ENCODE results near the gene SMOC2.

SMOC2 gene

GRCh38 chr6:168469521-168469920 is 28.5 kb downstream of the SMOC2 start:
- Histone ChIP-seq H3K36me3 (ENCODE audit: control insufficient read depth in 2 of 2, insufficient read depth in 1 of 2, low read length in 2 of 2) (no peaks in the 10 kb centered on the region), H3K4me3 (ENCODE audit: low read depth, low read length) (no peak overlapping the region), H3K9me3 (ENCODE audit: control insufficient read depth, insufficient read depth, low read depth, low read length) (no peaks in the 10 kb centered on the region), H3K4me1 (ENCODE audit: control insufficient read depth, insufficient read depth, low read length) (no peaks in the 10 kb centered on the region), H3K27ac (ENCODE audit: extremely low read depth, low read depth, low read length) (no peak overlapping the region)
- TF ChIP-seq ZNF473 (tag by site-specific recombination; IDR thresholded peaks at IDR 0.05) = no peak
- TF ChIP-seq BCL11B (tag by site-specific recombination; IDR thresholded peaks at IDR 0.05; ENCODE audit: low read depth) = no peak
- TF ChIP-seq ZNF843 (tag by site-specific recombination; IDR thresholded peaks at IDR 0.05) = no peak
- TF ChIP-seq ELK4 (IDR thresholded peaks at IDR 0.05; ENCODE audit: borderline replicate concordance, low read depth, low read length) = no peak
- no peak for TF ChIP-seq KLF1 (tag by site-specific recombination; IDR thresholded peaks at IDR 0.05)
- no peak for TF ChIP-seq ZBTB6 (tag by site-specific recombination; IDR thresholded peaks at IDR 0.05)
- no peak for TF ChIP-seq ZNF140 (tag by site-specific recombination; IDR thresholded peaks at IDR 0.05)
- TF ChIP-seq ZNF169 (tag by site-specific recombination; IDR thresholded peaks at IDR 0.05) = no peak
- no peak for TF ChIP-seq BCL6B (tag by site-specific recombination; IDR thresholded peaks at IDR 0.05)
- TF ChIP-seq ZNF10 (tag by site-specific recombination; IDR thresholded peaks at IDR 0.05) = no peak
- TF ChIP-seq ZNF302 (tag by site-specific recombination; IDR thresholded peaks at IDR 0.05; ENCODE audit: low read depth) = no peak
- no peak for TF ChIP-seq REST (tag by site-specific recombination; IDR thresholded peaks at IDR 0.05)
- no peak for TF ChIP-seq ZNF223 (tag by site-specific recombination; IDR thresholded peaks at IDR 0.05)
- POLR2A ChIA-PET = no interaction called here
- CTCF ChIA-PET = interaction anchor here (0.7 kb wide), 1 partner anchor 15 kb away, joined by 3 read pairs; no protein-coding TSS in a partner anchor

GRCh38 chr6:168469926-168470325 is 28.9 kb downstream of the SMOC2 start:
- POLR2A ChIA-PET = no interaction called here
- no peak overlapping the region for H3K4me3 ChIP-seq (ENCODE audit: low read depth, low read length)
- CTCF ChIA-PET = interaction anchor here (0.7 to 1.2 kb wide), 2 partner anchors 10 to 15 kb away, joined by 3 read pairs; no protein-coding TSS in a partner anchor

GRCh38 chr6:168472363-168472762 is 31.4 kb downstream of the SMOC2 start:
- CTCF ChIA-PET = interaction anchor here (0.6 to 0.7 kb wide), 2 partner anchors 74 to 413 kb away, joined by 3 read pairs; no protein-coding TSS in a partner anchor
- H3K9me3 ChIP-seq (ENCODE audit: control insufficient read depth, insufficient read depth, low read depth, low read length) = no peaks in the 10 kb centered on the region
- TF ChIP-seq TRIM28 (IDR thresholded peaks at IDR 0.05; ENCODE audit: borderline replicate concordance, low read length) (0 out of 2 replicates have a peak, but pooled peaks have one; percentile 34), ZNF121 (tag by site-specific recombination; IDR thresholded peaks at IDR 0.05) (no peak), KLF8 (tag by site-specific recombination; IDR thresholded peaks at IDR 0.05) (no peak), ZNF148 (tag by site-specific recombination; IDR thresholded peaks at IDR 0.05; ENCODE audit: borderline replicate concordance) (no peak), BCL11B (tag by site-specific recombination; IDR thresholded peaks at IDR 0.05; ENCODE audit: low read depth) (no peak), MEIS1 (CRISPR knock-in tag; IDR thresholded peaks at IDR 0.05; ENCODE audit: borderline replicate concordance) (no peak), ZNF16 (tag by site-specific recombination; IDR thresholded peaks at IDR 0.05; ENCODE audit: low read depth) (no peak)

More at GRCh38 chr6:168469926-168470325, 28.9 kb downstream of the SMOC2 start:
- TF ChIP-seq ZNF768 (tag by site-specific recombination; IDR thresholded peaks at IDR 0.05) (no peak), ZNF549 (tag by site-specific recombination; IDR thresholded peaks at IDR 0.05) (no peak)
- H3K36me3 ChIP-seq (ENCODE audit: control insufficient read depth in 2 of 2, insufficient read depth in 1 of 2, low read length in 2 of 2) = no peaks in the 10 kb centered on the region
- no peaks in the 10 kb centered on the region for H3K9me3 ChIP-seq (ENCODE audit: control insufficient read depth, insufficient read depth, low read depth, low read length)
- no peaks in the 10 kb centered on the region for H3K4me1 ChIP-seq (ENCODE audit: control insufficient read depth, insufficient read depth, low read length)
- no peak overlapping the region for H3K27ac ChIP-seq (ENCODE audit: extremely low read depth, low read depth, low read length)

More at GRCh38 chr6:168472363-168472762, 31.4 kb downstream of the SMOC2 start:
- Histone ChIP-seq H3K36me3 (ENCODE audit: control insufficient read depth in 2 of 2, insufficient read depth in 1 of 2, low read length in 2 of 2) (no peaks in the 10 kb centered on the region), H3K4me3 (ENCODE audit: low read depth, low read length) (no peak overlapping the region), H3K4me1 (ENCODE audit: control insufficient read depth, insufficient read depth, low read length) (no peaks in the 10 kb centered on the region), H3K27ac (ENCODE audit: extremely low read depth, low read depth, low read length) (no peak overlapping the region)
- POLR2A ChIA-PET = no interaction called here

Data from HEK293 (cell line).